Stimulated activated naive B cell treated with anti-CD40 and anti-IgM and Interleukin-4, amounts not matched to agents 10 μg/mL and 1 μg/mL and 100 μg/mL, for 72 hours (primary cell): Measurements from ENCODE around the gene PRRX1.

ENCODE experiments used
- ATAC-seq, 2 donors: fragments of 150-1000 bp; cut with Tn5 transposase; replicated peaks; 2 replicates each; pipeline ENCODE4 v1.10.0; 2021; ENCODE audit warnings: moderate library complexity in 1 of 2
- DNase-seq: peaks from one replicate; pipeline ENCODE4 v3.0.0; 2021
- H3K27ac Mint-ChIP-seq: one replicate; pipeline ENCODE4 v1.8.0; 2022; ENCODE audit warnings: mild to moderate bottlenecking, mixed read lengths
- H3K27me3 Mint-ChIP-seq, 2 donors: one replicate each; pipeline ENCODE4 v1.8.0; 2022; ENCODE audit warnings: mixed read lengths in 2 of 2
- H3K36me3 Mint-ChIP-seq, 2 donors: one replicate each; pipeline ENCODE4 v1.8.0; 2022; ENCODE audit warnings: mixed read lengths in 2 of 2, mild to moderate bottlenecking in 1 of 2
- H3K4me1 Mint-ChIP-seq, 2 donors: one replicate each; pipeline ENCODE4 v1.8.0; 2022; ENCODE audit warnings: mixed read lengths in 2 of 2, mild to moderate bottlenecking in 1 of 2
- H3K4me3 Mint-ChIP-seq, 2 donors: one replicate each; pipeline ENCODE4 v1.8.0; 2022; ENCODE audit warnings: mild to moderate bottlenecking in 2 of 2, mixed read lengths in 2 of 2, moderate library complexity in 1 of 2
- H3K9me3 Mint-ChIP-seq, 2 donors: one replicate each; pipeline ENCODE4 v1.8.0; 2022; ENCODE audit warnings: mixed read lengths in 2 of 2, mild to moderate bottlenecking in 1 of 2

The PRRX1 gene

GRCh38 chr1:170707959-170708655 lies 44.2 kb downstream of the PRRX1 start:
- Mint-ChIP-seq H3K4me1 (no peaks in the 10 kb centered on the region), H3K27me3 (peaks cover 0 to 4% of the 10 kb centered on the region in 2 donors), H3K4me3 (no peak overlapping the region), H3K36me3 (no peaks in the 10 kb centered on the region), H3K27ac (no peak overlapping the region), H3K9me3 (no peaks in the 10 kb centered on the region)
- ATAC-seq (no peak), DNase-seq (no peak)

- Mint-ChIP-seq H3K27me3 (peaks cover 0 to 6% of the 10 kb centered on the region in 2 donors), H3K27ac (no peak overlapping the region), H3K36me3 (no peaks in the 10 kb centered on the region), H3K4me3 (no peak overlapping the region), H3K4me1 (no peaks in the 10 kb centered on the region), H3K9me3 (peaks cover 0 to 3% of the 10 kb centered on the region in 2 donors)
- ATAC-seq (no peak), DNase-seq (no peak)
Observed at GRCh38 chr1:170711682-170712081, 47.8 kb downstream of the PRRX1 start.

- Mint-ChIP-seq H3K9me3 (peaks cover 0 to 3% of the 10 kb centered on the region in 2 donors), H3K27me3 (peaks cover 0 to 9% of the 10 kb centered on the region in 2 donors), H3K4me3 (no peak overlapping the region), H3K4me1 (no peaks in the 10 kb centered on the region), H3K27ac (no peak overlapping the region), H3K36me3 (no peaks in the 10 kb centered on the region)
- no peak for DNase-seq
- ATAC-seq = no peak
Observed at GRCh38 chr1:170714163-170714562, 50.2 kb downstream of the PRRX1 start.

- no peak for DNase-seq
- Mint-ChIP-seq H3K27ac (no peak overlapping the region), H3K4me3 (no peak overlapping the region), H3K9me3 (peaks cover 0 to 3% of the 10 kb centered on the region in 2 donors), H3K4me1 (no peaks in the 10 kb centered on the region), H3K27me3 (peaks cover 0 to 9% of the 10 kb centered on the region in 2 donors), H3K36me3 (no peaks in the 10 kb centered on the region)
- ATAC-seq = no peak
Observed at GRCh38 chr1:170714938-170715337, 51.0 kb downstream of the PRRX1 start.

- Mint-ChIP-seq H3K27me3 (peaks cover 7 to 9% of the 10 kb centered on the region in 2 donors), H3K9me3 (peaks cover 0 to 3% of the 10 kb centered on the region in 2 donors), H3K27ac (no peak overlapping the region), H3K36me3 (no peaks in the 10 kb centered on the region), H3K4me1 (no peaks in the 10 kb centered on the region), H3K4me3 (no peak overlapping the region)
- DNase-seq (no peak), ATAC-seq (no peak)
Observed at GRCh38 chr1:170716835-170717429, 53.0 kb downstream of the PRRX1 start.

DNA sequence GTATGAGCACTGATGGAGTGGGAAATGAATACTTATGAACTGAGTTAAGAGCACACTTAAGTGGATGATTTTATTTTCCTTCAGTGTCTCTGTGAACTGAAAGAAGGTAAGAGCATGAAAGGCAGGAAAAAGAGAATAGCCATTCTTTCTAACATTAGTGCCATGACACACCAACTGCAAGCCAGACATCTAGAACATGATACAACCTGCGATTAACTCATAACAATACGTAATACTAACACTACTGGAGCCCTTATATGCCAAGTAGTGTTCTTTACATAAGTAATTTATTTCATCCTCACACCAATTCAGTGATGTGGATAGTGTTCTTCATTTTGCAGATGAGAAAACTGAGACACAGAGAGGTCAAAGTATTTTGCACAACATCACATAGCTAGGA lies 56.7 kb downstream of the PRRX1 start:
- Mint-ChIP-seq H3K27ac (no peak overlapping the region), H3K4me3 (no peak overlapping the region), H3K4me1 (no peaks in the 10 kb centered on the region), H3K9me3 (no peaks in the 10 kb centered on the region), H3K27me3 (peaks cover 5 to 7% of the 10 kb centered on the region in 2 donors), H3K36me3 (no peaks in the 10 kb centered on the region)
- ATAC-seq (no peak), DNase-seq (no peak)

DNA sequence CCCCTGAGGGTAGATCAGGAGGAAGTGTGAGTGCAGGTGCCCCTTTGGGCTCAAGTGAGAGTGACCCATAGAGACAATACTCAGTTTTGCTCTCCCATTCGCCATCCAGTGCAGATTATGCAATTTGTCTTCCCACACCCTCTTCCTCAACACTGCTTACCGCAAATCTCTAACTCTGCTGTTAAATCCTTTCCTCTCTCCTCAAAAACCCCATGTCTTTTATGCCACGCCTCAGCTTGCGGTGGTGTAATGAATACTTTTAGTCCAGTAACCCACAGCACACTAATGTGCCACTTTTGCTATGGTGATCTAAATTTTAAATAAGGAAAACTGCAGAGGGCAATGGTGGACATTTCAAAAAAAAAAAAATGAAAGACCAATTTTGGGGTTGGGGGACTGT lies 57.7 kb downstream of the PRRX1 start:
- DNase-seq = no peak
- H3K36me3 Mint-ChIP-seq = no peaks in the 10 kb centered on the region
- no peaks in the 10 kb centered on the region for H3K9me3 Mint-ChIP-seq
- no peak overlapping the region for H3K27ac Mint-ChIP-seq
- H3K27me3 Mint-ChIP-seq = peaks cover 7 to 8% of the 10 kb centered on the region in 2 donors
- no peak for ATAC-seq
- H3K4me3 Mint-ChIP-seq = no peak overlapping the region
- no peaks in the 10 kb centered on the region for H3K4me1 Mint-ChIP-seq

DNA sequence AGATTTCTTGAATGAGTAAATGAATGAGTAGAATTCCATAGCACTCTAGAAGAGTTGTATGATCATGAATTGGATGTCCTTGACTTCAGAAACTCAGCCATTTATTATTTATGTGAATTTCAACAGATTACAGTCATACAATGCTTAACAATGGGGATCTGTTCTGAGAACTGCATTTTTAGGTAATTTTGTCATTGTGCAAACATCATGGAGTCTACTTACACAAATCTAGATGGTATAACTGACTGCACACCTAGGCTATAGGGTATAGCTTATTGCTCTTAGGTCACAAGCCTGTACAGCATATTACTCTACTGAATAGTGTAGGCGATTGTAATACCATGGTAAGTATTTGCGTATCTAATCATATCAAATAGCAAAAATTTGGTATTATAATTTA lies 59.6 kb downstream of the PRRX1 start:
- Mint-ChIP-seq H3K27me3 (peaks cover 7% of the 10 kb centered on the region in 2 donors), H3K4me1 (no peaks in the 10 kb centered on the region), H3K4me3 (no peak overlapping the region), H3K36me3 (no peaks in the 10 kb centered on the region), H3K9me3 (no peaks in the 10 kb centered on the region), H3K27ac (no peak overlapping the region)
- DNase-seq = no peak
- no peak for ATAC-seq

DNA sequence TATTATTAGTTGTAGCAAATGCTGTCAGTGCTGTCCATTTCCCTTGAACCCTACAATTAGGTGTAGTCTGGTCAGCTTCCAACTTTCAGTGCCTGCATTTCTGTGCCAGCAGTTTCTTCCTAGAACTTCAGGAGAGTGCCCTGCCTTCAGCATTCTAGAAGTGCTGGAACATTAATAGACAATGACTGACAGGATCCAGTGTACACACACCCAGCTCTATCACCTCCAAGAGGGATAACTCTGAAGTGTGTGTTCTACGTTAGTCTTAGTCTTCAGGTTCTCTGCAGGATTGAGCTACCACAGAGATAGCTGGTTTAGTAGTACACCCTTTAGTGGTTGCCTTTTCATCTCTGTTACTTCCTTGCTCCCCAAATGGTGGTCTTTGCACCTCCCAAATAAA lies 61.4 kb downstream of the PRRX1 start:
- Mint-ChIP-seq H3K4me3 (no peak overlapping the region), H3K36me3 (no peaks in the 10 kb centered on the region), H3K27ac (no peak overlapping the region), H3K9me3 (no peaks in the 10 kb centered on the region), H3K27me3 (peaks cover 7 to 11% of the 10 kb centered on the region in 2 donors), H3K4me1 (no peaks in the 10 kb centered on the region)
- DNase-seq (no peak), ATAC-seq (no peak)

- ATAC-seq = no peak
- no peaks in the 10 kb centered on the region for H3K4me1 Mint-ChIP-seq
- no peaks in the 10 kb centered on the region for H3K9me3 Mint-ChIP-seq
- H3K4me3 Mint-ChIP-seq = no peak overlapping the region
- no peak for DNase-seq
- H3K27ac Mint-ChIP-seq = no peak overlapping the region
- H3K27me3 Mint-ChIP-seq = peaks cover 0 to 14% of the 10 kb centered on the region in 2 donors
- no peaks in the 10 kb centered on the region for H3K36me3 Mint-ChIP-seq
Observed at GRCh38 chr1:170727963-170728362, 64.0 kb downstream of the PRRX1 start.

DNA sequence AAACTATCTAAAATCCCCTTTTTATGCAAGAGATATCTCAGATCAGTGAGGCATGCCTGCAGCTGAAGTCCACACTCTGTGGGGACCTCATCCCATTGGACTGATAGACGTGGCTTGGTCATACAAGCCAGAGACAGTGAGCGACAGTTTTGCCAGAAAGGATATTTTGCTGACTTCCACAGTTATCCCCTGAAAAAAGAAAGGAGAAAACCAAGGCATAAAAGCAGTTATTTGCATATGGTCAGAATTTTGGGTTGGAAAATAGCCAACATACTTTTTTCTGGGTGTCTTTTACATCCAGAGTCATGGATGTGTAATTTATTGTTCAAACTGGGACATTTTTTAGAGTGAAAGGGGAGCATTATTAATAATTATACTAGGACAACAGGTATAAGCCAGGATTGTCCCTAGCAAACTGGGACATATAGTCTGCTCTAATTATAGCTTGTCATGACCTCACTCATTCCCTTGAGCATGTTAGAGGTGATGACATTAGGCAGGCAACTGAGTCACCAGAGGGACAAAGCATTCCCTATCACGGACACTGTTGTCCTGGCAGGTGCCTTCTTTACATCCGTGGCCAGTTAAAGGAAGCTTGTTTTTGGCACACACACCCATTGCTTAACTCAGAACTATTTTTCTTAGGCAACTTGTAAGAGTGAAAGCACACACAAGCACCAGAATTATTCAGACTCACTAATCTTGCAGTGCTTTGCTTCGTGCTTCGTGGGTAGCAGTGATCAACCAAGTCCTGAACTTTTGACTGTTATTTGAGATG lies 65.5 kb downstream of the PRRX1 start:
- no peaks in the 10 kb centered on the region for H3K36me3 Mint-ChIP-seq
- no peak for DNase-seq

GRCh38 chr1:170730014-170730413 lies 66.1 kb downstream of the PRRX1 start:
- Mint-ChIP-seq H3K9me3 (no peaks in the 10 kb centered on the region), H3K36me3 (no peaks in the 10 kb centered on the region), H3K27ac (no peak overlapping the region), H3K4me3 (no peak overlapping the region), H3K4me1 (no peaks in the 10 kb centered on the region), H3K27me3 (peaks cover 0 to 14% of the 10 kb centered on the region in 2 donors)
- DNase-seq = no peak
- ATAC-seq = no peak

More for the DNA sequence above, 65.5 kb downstream of the PRRX1 start:
- Mint-ChIP-seq H3K9me3 (no peaks in the 10 kb centered on the region), H3K27ac (no peak overlapping the region), H3K27me3 (peaks cover 0 to 14% of the 10 kb centered on the region in 2 donors), H3K4me1 (no peaks in the 10 kb centered on the region), H3K4me3 (no peak overlapping the region)
- ATAC-seq = no peak

DNA sequence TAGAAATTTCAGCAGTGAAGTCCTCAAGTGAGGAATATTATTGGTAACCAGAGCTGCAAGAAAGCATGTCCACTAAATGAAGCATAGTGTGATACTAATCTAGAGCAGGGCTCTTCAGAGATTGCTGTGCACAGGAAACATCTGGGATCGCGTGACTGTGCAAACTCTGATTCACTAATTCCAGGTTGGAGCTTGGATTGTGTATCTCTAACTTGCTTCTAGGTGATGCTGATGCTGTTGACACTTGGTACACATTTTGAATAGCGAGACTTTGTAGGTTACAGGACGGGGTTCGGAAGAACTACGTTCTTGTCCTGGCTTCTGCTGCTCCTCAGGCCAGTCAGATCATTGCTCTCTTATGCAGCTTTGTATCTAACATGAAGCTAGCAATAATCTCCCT lies 66.5 kb downstream of the PRRX1 start:
- H3K9me3 Mint-ChIP-seq = no peaks in the 10 kb centered on the region
- H3K4me1 Mint-ChIP-seq = no peaks in the 10 kb centered on the region
- ATAC-seq = no peak
- H3K4me3 Mint-ChIP-seq = no peak overlapping the region
- no peaks in the 10 kb centered on the region for H3K36me3 Mint-ChIP-seq
- H3K27me3 Mint-ChIP-seq = peaks cover under 1 to 14% of the 10 kb centered on the region in 2 donors
- DNase-seq = no peak
- no peak overlapping the region for H3K27ac Mint-ChIP-seq

DNA sequence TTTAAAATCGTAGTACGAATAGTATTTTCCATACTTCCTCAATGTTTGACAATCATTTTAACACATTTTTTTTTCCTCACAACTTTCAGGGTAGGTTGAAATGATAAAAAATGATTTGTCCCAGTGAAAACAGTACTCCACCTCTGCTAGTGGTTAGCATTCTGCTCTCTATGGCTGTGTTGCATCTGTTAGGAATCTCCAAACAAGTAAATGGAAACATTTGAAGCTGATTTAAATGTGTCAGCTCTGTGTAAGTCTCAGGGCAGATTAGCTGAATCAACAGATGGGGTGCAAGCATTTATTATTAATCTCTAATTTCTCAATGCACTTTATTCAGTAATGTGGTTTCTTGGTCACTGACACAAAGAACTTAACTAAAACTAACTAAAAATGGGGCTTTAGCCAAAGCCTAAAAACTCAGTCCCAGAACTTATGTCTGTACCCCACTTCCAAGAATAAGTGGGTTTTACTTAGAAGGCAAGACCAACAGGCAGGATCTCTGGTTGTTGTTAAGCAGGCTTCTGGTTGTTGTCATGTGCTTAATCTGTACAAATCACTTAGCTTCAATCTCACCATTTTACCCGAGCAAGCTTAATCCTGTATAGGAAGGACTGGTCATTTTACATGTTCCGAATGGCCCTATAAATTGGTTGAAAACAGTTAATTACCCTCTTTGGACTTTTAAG lies 67.8 kb downstream of the PRRX1 start:
- Mint-ChIP-seq H3K36me3 (no peaks in the 10 kb centered on the region), H3K27ac (no peak overlapping the region), H3K27me3 (peaks cover 6 to 13% of the 10 kb centered on the region in 2 donors), H3K4me1 (no peaks in the 10 kb centered on the region), H3K9me3 (no peaks in the 10 kb centered on the region), H3K4me3 (no peak overlapping the region)
- DNase-seq (no peak), ATAC-seq (no peak)
